Keratinocyte (primary cell): Measurements from ENCODE around the gene ZNF407. TPM values are rescaled to one million over a fixed set of nuclear protein-coding genes. Genes with fewer than 3 reads are reported as not detected.

Experiments
- DNase-seq: peaks from one replicate; pipeline ENCODE4 v3.0.0-alpha.2; 2011; ENCODE audit warnings: low read depth, missing footprints, low spot score
- FAIRE-seq: peaks from 2 replicates; lab custom pipeline; 2011; peaks lifted over from hg19 to GRCh38; lab: Jason Lieb, UNC
- H2AFZ ChIP-seq: 2 replicates; pipeline ENCODE4 v1.6.0; 2012; ENCODE audit warnings: low read length, control low read depth, inconsistent platforms; ENCODE audit not compliant: control insufficient read depth
- H3K27ac ChIP-seq: 2 replicates; pipeline ENCODE4 v1.5.1; 2011; ENCODE audit warnings: low read length; ENCODE audit not compliant: control insufficient read depth, insufficient read depth
- H3K27me3 ChIP-seq: 3 replicates; pipeline ENCODE4 v1.6.0; 2011; ENCODE audit warnings: low read length; ENCODE audit not compliant: control insufficient read depth, insufficient read depth; ENCODE audit errors: extremely low read depth
- H3K36me3 ChIP-seq, 2 experiments: 2 replicates in 1 of 2; 3 replicates in 1 of 2; pipeline ENCODE4 v1.5.1; 2011; ENCODE audit warnings: low read length in 2 of 2, mild to moderate bottlenecking in 1 of 2; ENCODE audit not compliant: control insufficient read depth in 2 of 2, insufficient read depth in 2 of 2; ENCODE audit errors: extremely low read depth in 1 of 2
- H3K4me1 ChIP-seq: 3 replicates; pipeline ENCODE4 v1.5.1; 2011; ENCODE audit warnings: low read length; ENCODE audit not compliant: control insufficient read depth, insufficient read depth; ENCODE audit errors: extremely low read depth
- H3K4me2 ChIP-seq: 3 replicates; pipeline ENCODE4 v1.6.0; 2011; ENCODE audit warnings: low read depth, low read length; ENCODE audit not compliant: control insufficient read depth, insufficient read depth; ENCODE audit errors: extremely low read depth
- H3K4me3 ChIP-seq, 3 experiments: fragments of 200-600 bp in 1 of 3; sonication (generic) in 1 of 3; 2 replicates in 2 of 3; 3 replicates in 1 of 3; pipeline ENCODE4 v1.5.1; 2011 to 2016; ENCODE audit warnings: low read length in 3 of 3, mild to moderate bottlenecking in 3 of 3, control low read depth in 2 of 3, inconsistent platforms in 1 of 3, low read depth in 1 of 3, mixed read lengths in 1 of 3, mixed run types in 1 of 3, moderate library complexity in 1 of 3; ENCODE audit not compliant: control insufficient read depth in 2 of 3, insufficient read depth in 2 of 3; ENCODE audit errors: extremely low read depth in 1 of 3
- H3K79me2 ChIP-seq: 2 replicates; pipeline ENCODE4 v1.6.0; 2012; ENCODE audit warnings: low read length; ENCODE audit not compliant: control insufficient read depth, insufficient read depth
- H3K9ac ChIP-seq: 3 replicates; pipeline ENCODE4 v1.6.0; 2011; ENCODE audit warnings: low read length; ENCODE audit not compliant: control insufficient read depth, insufficient read depth; ENCODE audit errors: extremely low read depth
- H3K9me1 ChIP-seq: 3 replicates; pipeline ENCODE4 v1.6.0; 2011; ENCODE audit warnings: low read length; ENCODE audit not compliant: control insufficient read depth, insufficient read depth; ENCODE audit errors: extremely low read depth
- H3K9me3 ChIP-seq: 2 replicates; pipeline ENCODE4 v1.5.1; 2012; ENCODE audit warnings: low read depth, low read length; ENCODE audit not compliant: control insufficient read depth
- H4K20me1 ChIP-seq: 3 replicates; pipeline ENCODE4 v1.6.0; 2011; ENCODE audit warnings: low read length; ENCODE audit not compliant: control insufficient read depth, insufficient read depth; ENCODE audit errors: extremely low read depth
- CTCF ChIP-seq, 3 experiments: IDR thresholded peaks in 1 of 3; conservative IDR thresholded peaks in 1 of 3; optimal IDR thresholded peaks in 1 of 3; 2 replicates in 2 of 3; 3 replicates in 1 of 3; pipeline versions ENCODE3 to v1.5.1; 2011; ENCODE audit warnings: low read length in 3 of 3, mild to moderate bottlenecking in 3 of 3, moderate library complexity in 2 of 3, control low read depth in 1 of 3, inconsistent platforms in 1 of 3; ENCODE audit not compliant: insufficient read depth in 2 of 3; ENCODE audit errors: extremely low read depth in 1 of 3
- EZH2 ChIP-seq: IDR thresholded peaks from one replicate; pipeline ENCODE4 v1.6.1; 2012; ENCODE audit warnings: inconsistent platforms, mild to moderate bottlenecking, low read length, moderate library complexity
- dilution Hi-C: fragments of 300-500 bp; cut with MboI; formaldehyde crosslinking; loops from one replicate; pipeline ENCODE4 v1.7.0; 2020; ENCODE audit warnings: low sequenced_read_pairs; ENCODE audit not compliant: extremely low pct_ligation_motif_present
- polyA plus RNA-seq, 5 experiments: library from polyadenylated mRNA; depleted of rRNA in 3 of 5; stranded (reverse) in 3 of 5; stranded (forward) in 1 of 5; unstranded in 1 of 5; fragments of >200 nt; gene quantifications; 1 replicate in 1 of 5; 2 replicates in 3 of 5; 3 replicates in 1 of 5; pipeline versions ENCODE4 v1.2.1 to v1.2.3, GENCODE V29; 2011 to 2012; ENCODE audit warnings: missing spikeins in 2 of 5, low read depth in 1 of 5, low replicate concordance in 1 of 5

Gene ZNF407
- polyA plus RNA-seq, 1 donor (not counting 4 experiments of a cell fraction or from before 2014, with no cell fraction given): 3.8 TPM

GRCh38 chr18:75065251-75066000 is 467.8 kb downstream of the ZNF407 start:
- no peak overlapping the region for H3K4me3 ChIP-seq
- no peaks in the 10 kb centered on the region for H3K9me3 ChIP-seq
- TF ChIP-seq CTCF (optimal IDR thresholded peaks at IDR 0.05 in 1 of 3, IDR thresholded peaks at IDR 0.05 in 1 of 3, conservative IDR thresholded peaks at IDR 0.05 in 1 of 3; ENCODE audit: extremely low read depth in 1 of 3, insufficient read depth in 2 of 3, low read length in 3 of 3) (no peak), EZH2 (no peak)
- H3K36me3 ChIP-seq: no peaks in the 10 kb centered on the region
- H3K9ac ChIP-seq: no peak overlapping the region
- dilution Hi-C loops: no loop called here
- DNase-seq: no peak
- H3K4me2 ChIP-seq: no peak overlapping the region
- FAIRE-seq: no peak
- H3K79me2 ChIP-seq: no peaks in the 10 kb centered on the region
- no peak overlapping the region for H2AFZ ChIP-seq
- H3K27ac ChIP-seq: no peak overlapping the region
- H3K4me1 ChIP-seq: peaks cover 8% of the 10 kb centered on the region
- no peaks in the 10 kb centered on the region for H4K20me1 ChIP-seq
- H3K27me3 ChIP-seq: no peaks in the 10 kb centered on the region
- H3K9me1 ChIP-seq: no peaks in the 10 kb centered on the region

GRCh38 chr18:75066021-75066880 is 468.6 kb downstream of the ZNF407 start:
- Histone ChIP-seq H3K4me1 (peaks cover 15% of the 10 kb centered on the region), H3K9ac (no peak overlapping the region), H3K4me2 (no peak overlapping the region), H3K27me3 (no peaks in the 10 kb centered on the region), H3K79me2 (no peaks in the 10 kb centered on the region), H4K20me1 (no peaks in the 10 kb centered on the region), H3K4me3 (no peak overlapping the region), H3K36me3 (no peaks in the 10 kb centered on the region), H3K9me3 (no peaks in the 10 kb centered on the region), H2AFZ (no peak overlapping the region), H3K27ac (no peak overlapping the region), H3K9me1 (no peaks in the 10 kb centered on the region)
- DNase-seq (no peak), FAIRE-seq (no peak)
- dilution Hi-C loops: no loop called here
- no peak for TF ChIP-seq CTCF (optimal IDR thresholded peaks at IDR 0.05 in 1 of 3, IDR thresholded peaks at IDR 0.05 in 1 of 3, conservative IDR thresholded peaks at IDR 0.05 in 1 of 3; ENCODE audit: extremely low read depth in 1 of 3, insufficient read depth in 2 of 3, low read length in 3 of 3)
- no peak for TF ChIP-seq EZH2
